H7 (cell line): ENCODE measurements around the gene ALAS1. TPM values are rescaled to one million over a fixed set of nuclear protein-coding genes. Genes with fewer than 3 reads are reported as not detected.

Source experiments
- DNase-seq: peaks from one replicate; pipeline ENCODE4 v3.0.0; 2012
- H3K27me3 ChIP-seq: 2 replicates; pipeline ENCODE4 v1.6.0; 2011; ENCODE audit warnings: mild to moderate bottlenecking, low read length; ENCODE audit not compliant: control insufficient read depth, insufficient read depth
- H3K36me3 ChIP-seq: replicated peaks from 2 replicates; pipeline ENCODE4 v1.5.1; 2011; ENCODE audit warnings: low read length; ENCODE audit not compliant: control insufficient read depth, insufficient read depth
- H3K4me3 ChIP-seq: 2 replicates; pipeline ENCODE4 v1.5.1; 2011; ENCODE audit warnings: low read depth, mild to moderate bottlenecking, control low read depth, low read length, moderate library complexity; ENCODE audit not compliant: insufficient read depth
- total RNA-seq: library from RNA; depleted of rRNA; stranded (reverse); fragments of >200 nt; shearing (Covaris generic); gene quantifications from 2 replicates; pipeline ENCODE4 v1.2.3, GENCODE V29; 2014

ALAS1 gene
- total RNA-seq, 1 experiment from 2014 or later: 63.8 TPM

DNA sequence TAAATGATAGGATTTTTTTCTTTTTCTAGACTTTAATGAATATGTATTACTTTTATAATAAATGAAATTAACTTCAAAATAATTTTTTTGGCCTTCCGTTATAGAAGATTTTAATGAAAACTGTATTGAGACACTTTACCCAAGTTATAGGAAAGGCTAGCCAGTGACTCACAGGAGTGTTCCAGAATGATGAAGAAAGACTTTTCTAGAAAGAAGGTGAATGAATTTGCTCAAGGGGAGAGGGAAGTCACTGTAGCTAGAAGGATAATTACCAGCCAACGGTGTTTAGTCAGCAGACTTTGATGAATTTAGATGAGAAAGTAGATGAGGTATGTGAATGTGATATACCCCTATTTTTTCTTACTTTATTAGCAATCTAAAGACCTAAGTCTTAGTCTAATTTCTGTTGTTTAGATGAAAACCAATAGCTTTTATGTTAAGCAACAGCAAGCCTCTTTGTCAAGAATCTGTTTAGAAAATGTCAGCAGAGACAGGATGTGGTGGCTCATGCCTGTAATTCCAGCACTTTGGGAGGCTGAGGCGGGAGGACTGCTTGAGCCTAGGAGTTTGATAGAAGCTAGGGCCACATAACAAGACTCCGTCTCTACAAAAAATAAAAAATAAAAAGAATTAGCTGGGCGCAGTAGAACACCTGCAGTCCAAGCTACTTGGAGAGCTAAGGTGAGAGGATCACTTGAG, 3.2 kb downstream of the ALAS1 start:
- no peak overlapping the region for H3K4me3 ChIP-seq
- H3K36me3 ChIP-seq: peaks cover 39% of the 10 kb centered on the region
- DNase-seq: no peak
- H3K27me3 ChIP-seq: no peaks in the 10 kb centered on the region

DNA sequence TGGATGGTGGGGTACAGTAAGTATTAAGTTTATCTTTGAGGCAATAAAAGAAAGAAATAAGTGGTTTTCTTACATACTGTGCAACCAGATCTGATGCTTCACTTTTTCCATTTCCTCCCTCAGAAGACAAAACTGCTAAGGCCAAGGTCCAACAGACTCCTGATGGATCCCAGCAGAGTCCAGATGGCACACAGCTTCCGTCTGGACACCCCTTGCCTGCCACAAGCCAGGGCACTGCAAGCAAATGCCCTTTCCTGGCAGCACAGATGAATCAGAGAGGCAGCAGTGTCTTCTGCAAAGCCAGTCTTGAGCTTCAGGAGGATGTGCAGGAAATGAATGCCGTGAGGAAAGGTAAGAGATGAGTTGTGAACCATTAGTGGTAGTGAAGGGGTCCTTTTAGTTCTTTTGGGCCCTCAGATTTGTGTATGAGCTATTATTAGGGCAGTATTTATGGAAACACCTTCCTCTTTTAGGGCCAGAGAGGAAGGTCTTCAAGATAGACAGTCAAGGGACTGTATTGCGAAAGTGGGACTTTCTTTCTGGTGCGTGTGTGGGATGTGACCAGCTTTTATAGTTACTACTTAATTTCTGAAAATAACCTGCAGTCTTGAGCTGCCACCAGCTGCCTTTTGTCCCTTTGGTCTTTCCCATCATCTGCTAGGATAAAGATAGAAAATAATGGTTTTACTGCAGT, 4.6 kb downstream of the ALAS1 start:
- H3K36me3 ChIP-seq: peaks cover 45% of the 10 kb centered on the region
- no peak for DNase-seq
- H3K4me3 ChIP-seq: no peak overlapping the region

DNA sequence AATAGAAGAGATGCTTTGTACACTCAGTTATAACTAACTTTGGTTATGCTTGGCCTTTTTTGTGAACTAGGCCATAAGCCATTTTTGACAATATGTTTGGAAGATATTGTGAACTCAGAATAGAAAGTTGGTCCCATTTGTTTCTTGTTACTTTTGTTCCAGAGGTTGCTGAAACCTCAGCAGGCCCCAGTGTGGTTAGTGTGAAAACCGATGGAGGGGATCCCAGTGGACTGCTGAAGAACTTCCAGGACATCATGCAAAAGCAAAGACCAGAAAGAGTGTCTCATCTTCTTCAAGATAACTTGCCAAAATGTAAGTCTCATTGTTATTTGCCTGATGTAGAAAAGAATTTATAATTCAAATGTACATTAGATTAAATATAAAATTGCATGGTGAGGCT, 5.7 kb downstream of the ALAS1 start:
- H3K4me3 ChIP-seq: no peak overlapping the region
- DNase-seq: no peak
- no peaks in the 10 kb centered on the region for H3K27me3 ChIP-seq
- H3K36me3 ChIP-seq: peaks cover 51% of the 10 kb centered on the region

More for the DNA sequence above, 4.6 kb downstream of the ALAS1 start:
- H3K27me3 ChIP-seq: no peaks in the 10 kb centered on the region

DNA sequence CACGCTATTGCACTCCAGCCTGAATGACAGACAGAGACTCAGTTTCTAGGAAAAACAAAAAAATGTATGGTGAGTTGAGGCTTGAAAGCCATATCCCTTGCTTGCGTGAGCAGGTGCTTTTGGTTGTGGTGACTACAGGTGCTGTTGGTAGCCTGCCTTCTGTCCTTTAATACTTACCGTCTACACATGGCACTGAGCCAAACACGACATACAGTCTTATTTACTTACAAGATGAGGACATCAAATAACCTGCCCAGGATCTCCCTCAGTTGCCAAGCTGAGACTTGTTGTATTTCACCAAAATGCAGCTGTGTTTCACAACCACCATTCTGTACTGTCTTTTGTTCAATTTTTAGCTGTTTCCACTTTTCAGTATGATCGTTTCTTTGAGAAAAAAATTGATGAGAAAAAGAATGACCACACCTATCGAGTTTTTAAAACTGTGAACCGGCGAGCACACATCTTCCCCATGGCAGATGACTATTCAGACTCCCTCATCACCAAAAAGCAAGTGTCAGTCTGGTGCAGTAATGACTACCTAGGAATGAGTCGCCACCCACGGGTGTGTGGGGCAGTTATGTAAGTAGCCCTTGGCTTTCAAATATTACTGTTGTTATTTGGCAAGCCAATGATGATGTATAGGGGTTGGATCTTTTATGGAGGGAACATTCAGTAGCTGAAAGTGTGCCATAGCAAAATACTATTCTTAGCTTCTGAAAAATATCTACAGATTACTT, 6.5 kb downstream of the ALAS1 start:
- no peaks in the 10 kb centered on the region for H3K27me3 ChIP-seq
- peaks cover 51% of the 10 kb centered on the region for H3K36me3 ChIP-seq
- H3K4me3 ChIP-seq: no peak overlapping the region
- no peak for DNase-seq

DNA sequence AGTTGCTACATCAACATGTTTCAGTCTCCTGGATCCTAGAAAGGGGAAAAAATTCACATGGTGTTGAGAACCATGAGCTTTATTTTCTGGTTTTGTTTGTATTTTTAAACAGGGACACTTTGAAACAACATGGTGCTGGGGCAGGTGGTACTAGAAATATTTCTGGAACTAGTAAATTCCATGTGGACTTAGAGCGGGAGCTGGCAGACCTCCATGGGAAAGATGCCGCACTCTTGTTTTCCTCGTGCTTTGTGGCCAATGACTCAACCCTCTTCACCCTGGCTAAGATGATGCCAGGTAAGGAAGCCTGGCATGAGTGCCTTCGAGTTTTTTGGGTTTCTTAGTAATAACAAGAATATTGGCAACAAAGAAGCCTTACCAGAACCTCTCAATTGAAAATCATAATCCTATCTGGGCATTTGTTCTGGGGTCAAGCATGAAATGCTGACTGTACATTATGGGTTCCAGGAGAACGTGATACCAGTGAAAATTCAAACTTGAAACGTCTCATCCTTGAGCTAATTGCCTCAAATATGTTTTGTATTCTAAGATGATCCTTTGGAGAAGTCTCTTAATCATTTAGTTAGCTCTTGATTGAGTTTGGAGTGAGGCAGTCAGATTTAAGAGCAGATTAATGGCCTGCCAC, 7.9 kb downstream of the ALAS1 start:
- DNase-seq: no peak
- no peak overlapping the region for H3K4me3 ChIP-seq
- peaks cover 59% of the 10 kb centered on the region for H3K36me3 ChIP-seq
- H3K27me3 ChIP-seq: no peaks in the 10 kb centered on the region

DNA sequence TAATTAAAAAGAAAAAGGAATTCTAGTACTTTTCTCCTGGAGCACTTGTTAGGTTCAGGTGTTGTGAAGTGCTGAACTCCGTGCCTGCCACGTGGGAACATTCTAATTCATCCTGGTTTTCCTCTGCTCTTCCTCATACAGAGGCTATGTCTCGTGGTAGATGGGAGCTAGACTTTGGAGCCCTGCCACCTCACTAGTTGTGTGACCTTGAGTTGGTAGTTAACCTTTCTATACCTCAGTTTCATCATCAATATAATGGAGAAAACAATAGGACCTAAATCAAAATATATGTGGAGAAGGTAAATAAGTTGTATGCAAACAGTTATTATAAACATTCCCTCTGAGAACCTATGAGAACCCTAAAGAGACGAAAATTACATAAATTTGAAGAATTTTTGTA, 10.6 kb downstream of the ALAS1 start:
- peaks cover 63% of the 10 kb centered on the region for H3K36me3 ChIP-seq
- no peaks in the 10 kb centered on the region for H3K27me3 ChIP-seq
- DNase-seq: no peak
- H3K4me3 ChIP-seq: no peak overlapping the region

DNA sequence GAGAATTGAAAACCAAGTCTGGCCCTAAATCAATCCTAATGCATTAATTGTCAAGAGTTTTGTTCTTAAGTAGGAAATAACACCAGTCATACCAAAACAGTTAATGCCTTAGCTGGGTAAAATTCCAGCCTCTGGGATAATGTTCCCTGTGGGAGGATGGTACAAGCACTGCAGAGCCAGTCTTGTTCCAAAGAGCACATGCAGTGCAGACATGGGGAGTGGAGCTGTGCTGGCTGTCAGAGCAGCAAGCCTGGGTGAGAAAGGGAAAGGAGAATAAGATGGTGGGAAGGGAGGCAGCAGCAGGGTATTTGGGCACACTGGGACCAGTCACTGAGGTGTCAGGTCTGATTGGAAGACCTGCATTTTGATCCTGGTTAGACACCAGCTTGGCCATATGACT, 12.1 kb downstream of the ALAS1 start:
- no peak overlapping the region for H3K4me3 ChIP-seq
- DNase-seq: no peak
- peaks cover 52% of the 10 kb centered on the region for H3K36me3 ChIP-seq
- H3K27me3 ChIP-seq: no peaks in the 10 kb centered on the region

DNA sequence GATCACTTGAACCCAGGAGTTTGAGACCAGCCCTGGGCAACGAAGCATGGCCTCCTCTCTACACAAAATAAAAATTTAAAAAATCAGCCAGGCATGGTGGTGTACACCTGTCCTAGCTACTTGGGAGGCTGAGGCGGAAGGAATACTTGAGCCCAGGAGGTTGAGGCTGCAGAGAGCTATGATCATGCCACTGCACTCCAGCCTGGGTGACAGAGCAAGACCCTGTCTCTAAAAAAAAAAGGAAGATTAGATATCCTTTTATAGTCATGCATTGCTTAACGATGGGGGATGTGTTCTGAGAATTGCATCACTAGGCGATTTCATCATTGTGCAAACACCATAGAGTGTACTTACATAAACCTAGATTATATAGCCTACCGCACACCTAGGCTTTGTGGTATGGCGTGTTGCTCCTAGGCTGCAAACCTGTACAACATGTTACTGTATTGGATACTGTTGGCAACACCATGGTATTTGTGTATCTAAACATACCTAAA, 12.6 kb downstream of the ALAS1 start:
- Histone ChIP-seq H3K27me3 (no peaks in the 10 kb centered on the region), H3K4me3 (no peak overlapping the region), H3K36me3 (peaks cover 47% of the 10 kb centered on the region)
- no peak for DNase-seq

DNA sequence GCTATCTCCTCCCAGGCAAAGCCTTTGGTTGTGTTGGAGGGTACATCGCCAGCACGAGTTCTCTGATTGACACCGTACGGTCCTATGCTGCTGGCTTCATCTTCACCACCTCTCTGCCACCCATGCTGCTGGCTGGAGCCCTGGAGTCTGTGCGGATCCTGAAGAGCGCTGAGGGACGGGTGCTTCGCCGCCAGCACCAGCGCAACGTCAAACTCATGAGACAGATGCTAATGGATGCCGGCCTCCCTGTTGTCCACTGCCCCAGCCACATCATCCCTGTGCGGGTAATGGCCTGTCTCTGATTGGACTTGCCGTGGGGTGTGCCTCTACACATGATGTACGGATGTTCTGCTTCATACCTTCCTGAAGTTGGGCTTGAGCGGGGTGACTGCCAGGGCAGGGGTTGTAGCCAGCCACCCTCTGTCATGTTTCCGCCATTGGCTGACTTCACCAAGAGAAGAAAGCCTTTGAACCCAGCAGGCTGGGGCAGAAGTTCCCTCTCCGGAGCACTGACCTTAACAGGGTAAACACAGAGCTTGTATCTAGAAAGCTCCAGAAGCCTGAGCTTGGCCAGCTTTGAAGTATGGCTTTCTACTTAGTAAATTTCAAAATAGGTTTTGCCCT, 13.4 kb downstream of the ALAS1 start:
- peaks cover 40% of the 10 kb centered on the region for H3K36me3 ChIP-seq
- no peak for DNase-seq
- no peaks in the 10 kb centered on the region for H3K27me3 ChIP-seq
- H3K4me3 ChIP-seq: no peak overlapping the region

DNA sequence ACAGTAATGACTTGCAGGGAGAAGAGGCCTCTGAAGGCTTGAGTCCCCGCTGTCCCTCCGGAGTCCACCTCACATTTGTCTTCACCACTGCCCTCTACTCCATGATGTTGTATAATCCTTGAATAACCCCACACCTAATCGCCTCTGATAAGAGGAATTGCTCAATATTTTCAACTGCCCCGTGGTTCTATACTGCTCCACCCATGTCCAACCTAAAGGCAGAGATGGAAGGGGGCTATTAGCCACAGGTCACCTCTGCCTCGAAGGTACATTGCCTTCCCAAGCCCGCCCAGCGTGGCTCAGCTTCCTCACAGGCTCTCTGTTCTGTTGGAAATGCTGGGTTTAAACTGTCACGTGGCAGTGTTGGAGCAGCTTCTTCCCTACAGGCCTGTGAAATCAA, 15.0 kb downstream of the ALAS1 start:
- peaks cover 36% of the 10 kb centered on the region for H3K36me3 ChIP-seq
- H3K4me3 ChIP-seq: no peak overlapping the region
- no peaks in the 10 kb centered on the region for H3K27me3 ChIP-seq
- no peak for DNase-seq

DNA sequence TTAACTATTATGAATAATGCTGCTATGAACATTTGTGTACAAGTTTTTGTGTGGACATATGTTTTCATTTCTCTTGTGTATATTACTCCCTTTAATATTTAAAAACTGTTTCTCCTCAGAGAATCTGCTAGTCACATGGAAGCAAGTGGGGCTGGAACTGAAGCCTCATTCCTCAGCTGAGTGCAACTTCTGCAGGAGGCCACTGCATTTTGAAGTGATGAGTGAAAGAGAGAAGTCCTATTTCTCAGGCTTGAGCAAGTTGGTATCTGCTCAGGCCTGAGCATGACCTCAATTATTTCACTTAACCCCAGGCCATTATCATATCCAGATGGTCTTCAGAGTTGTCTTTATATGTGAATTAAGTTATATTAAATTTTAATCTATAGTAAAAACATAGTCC, 15.9 kb downstream of the ALAS1 start:
- Histone ChIP-seq H3K27me3 (no peaks in the 10 kb centered on the region), H3K4me3 (no peak overlapping the region), H3K36me3 (peaks cover 30% of the 10 kb centered on the region)
- no peak for DNase-seq

DNA sequence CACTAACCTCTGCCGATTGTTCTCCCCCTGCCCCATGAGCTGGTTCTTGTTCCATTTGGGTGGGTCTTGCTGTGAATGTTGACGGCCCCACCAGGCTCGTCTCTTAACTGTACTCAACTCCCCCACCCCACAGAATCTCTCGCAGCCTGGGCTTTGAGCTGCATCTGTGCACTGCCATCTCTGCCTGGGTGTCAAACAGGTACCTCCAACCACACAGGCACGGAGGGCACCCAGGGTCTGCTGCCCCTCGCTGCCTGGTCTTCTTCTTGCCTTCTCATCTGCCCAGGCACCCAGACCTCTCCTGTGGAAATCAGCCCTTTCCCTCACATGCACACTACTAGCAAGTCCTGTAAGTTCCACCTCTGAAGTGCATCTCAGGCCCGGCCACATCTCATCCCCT, 17.4 kb downstream of the ALAS1 start:
- no peak overlapping the region for H3K4me3 ChIP-seq
- DNase-seq: no peak
- H3K36me3 ChIP-seq: peaks cover 25% of the 10 kb centered on the region
- H3K27me3 ChIP-seq: no peaks in the 10 kb centered on the region

DNA sequence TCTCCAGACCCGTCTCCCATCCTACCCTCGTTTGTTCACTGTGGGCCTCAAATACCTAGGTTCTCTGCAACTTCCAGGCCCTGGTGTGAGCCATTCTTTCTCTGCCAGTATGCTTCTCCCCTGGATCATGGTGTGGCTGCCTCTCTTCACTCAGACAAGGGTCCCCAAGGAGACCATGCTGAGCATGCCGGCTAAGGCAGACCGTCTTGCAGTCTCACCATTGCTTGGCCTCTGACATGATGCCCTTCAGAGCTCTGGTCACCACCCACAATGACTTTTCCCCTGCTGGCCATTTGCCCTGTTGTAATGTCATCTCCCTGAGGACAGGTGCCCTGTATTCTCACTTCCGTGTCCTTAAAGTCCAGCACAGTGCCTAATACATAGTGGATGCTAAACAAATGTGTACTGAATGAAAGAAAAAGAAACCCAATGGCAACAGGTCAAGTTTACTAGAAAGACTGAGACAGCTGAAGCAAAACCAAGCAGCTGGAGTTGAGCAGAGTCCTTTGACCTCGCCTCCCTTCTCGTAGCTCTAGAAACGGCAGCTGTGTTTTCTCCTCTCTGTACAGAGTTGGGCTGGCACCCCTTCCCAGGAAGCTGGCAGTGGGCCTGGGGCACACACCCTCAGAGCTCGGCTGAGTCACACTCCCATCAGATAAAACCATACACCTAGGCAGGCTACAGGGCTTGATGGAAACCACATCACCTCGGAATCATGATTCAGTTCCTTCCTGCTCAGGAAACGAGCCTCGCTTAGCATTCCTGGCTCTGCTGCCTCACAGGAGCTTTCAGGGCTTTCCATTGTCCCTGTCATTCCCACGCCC, 18.8 kb downstream of the ALAS1 start:
- no peaks in the 10 kb centered on the region for H3K27me3 ChIP-seq
- H3K36me3 ChIP-seq: peaks cover 14% of the 10 kb centered on the region
- no peak overlapping the region for H3K4me3 ChIP-seq
- DNase-seq: peak; percentile 23
